HEK293 (cell line): Measurements from ENCODE around the gene FBXO28.

ENCODE experiments used
- CTCF ChIA-PET: fragments of 350-600 bp; formaldehyde crosslinking; extraction: SDS; loops from one replicate; lab custom pipeline; 2021; ENCODE audit warnings: antibody characterized with exemption; lab: Yijun Ruan, JAX
- POLR2A ChIA-PET: fragments of 300-600 bp; formaldehyde crosslinking; extraction: SDS; loops from one replicate; lab custom pipeline; 2020; ENCODE audit warnings: antibody characterized with exemption, inconsistent platforms; lab: Yijun Ruan, JAX
- H3K27ac ChIP-seq: fragments of 200-500 bp; sonication (Bioruptor generic); 2 replicates; pipeline ENCODE4 v1.5.1; 2014; ENCODE audit warnings: low read depth, low read length, control low read depth, inconsistent platforms; ENCODE audit errors: extremely low read depth
- H3K36me3 ChIP-seq, 2 experiments: fragments of 200-500 bp in 1 of 2; sonication (Bioruptor generic) in 1 of 2; 1 replicate in 1 of 2; 2 replicates in 1 of 2; pipeline ENCODE4 v1.5.1; 2014 to 2017; ENCODE audit warnings: inconsistent platforms in 2 of 2, low read length in 2 of 2; ENCODE audit not compliant: control insufficient read depth in 2 of 2, insufficient read depth in 1 of 2
- H3K4me1 ChIP-seq: fragments of 200-500 bp; sonication (Bioruptor generic); 2 replicates; pipeline ENCODE4 v1.5.1; 2014; ENCODE audit warnings: mild to moderate bottlenecking, low read length, inconsistent platforms; ENCODE audit not compliant: control insufficient read depth, insufficient read depth
- H3K4me3 ChIP-seq: 2 replicates; pipeline ENCODE4 v1.5.1; 2011; ENCODE audit warnings: low read depth, mild to moderate bottlenecking, control low read depth, low read length, moderate library complexity
- H3K9me3 ChIP-seq: fragments of 200-500 bp; sonication (Bioruptor generic); 2 replicates; pipeline ENCODE4 v1.5.1; 2014; ENCODE audit warnings: low read depth, low read length, inconsistent platforms; ENCODE audit not compliant: control insufficient read depth, insufficient read depth
- EGR2 ChIP-seq: fragments of 450-650 bp; formaldehyde crosslinking; IDR thresholded peaks from 2 replicates; pipeline ENCODE4 v1.5.1; 2016; ENCODE audit warnings: low read depth, missing biosample characterization, missing genetic modification characterization
- KLF16 ChIP-seq: fragments of 450-650 bp; formaldehyde crosslinking; IDR thresholded peaks from 2 replicates; pipeline ENCODE4 v1.5.1; 2017; ENCODE audit warnings: missing biosample characterization, missing genetic modification characterization
- ZFP69B ChIP-seq: fragments of 450-650 bp; formaldehyde crosslinking; IDR thresholded peaks from 2 replicates; pipeline ENCODE4 v1.5.1; 2016; ENCODE audit warnings: missing biosample characterization, missing genetic modification characterization
- ZNF10 ChIP-seq: fragments of 450-650 bp; formaldehyde crosslinking; IDR thresholded peaks from 2 replicates; pipeline ENCODE4 v1.5.1; 2017; ENCODE audit warnings: missing biosample characterization, missing genetic modification characterization
- ZNF121 ChIP-seq: fragments of 450-650 bp; formaldehyde crosslinking; IDR thresholded peaks from 2 replicates; pipeline ENCODE4 v1.5.1; 2016; ENCODE audit warnings: missing biosample characterization, missing genetic modification characterization
- ZNF146 ChIP-seq: fragments of 450-650 bp; formaldehyde crosslinking; IDR thresholded peaks from 2 replicates; pipeline ENCODE4 v1.5.1; 2016; ENCODE audit warnings: missing biosample characterization, missing genetic modification characterization
- ZNF24 ChIP-seq: fragments of 450-650 bp; formaldehyde crosslinking; IDR thresholded peaks from 2 replicates; pipeline ENCODE4 v1.5.1; 2016; ENCODE audit warnings: missing biosample characterization, missing genetic modification characterization
- ZNF521 ChIP-seq: fragments of 450-650 bp; formaldehyde crosslinking; IDR thresholded peaks from 2 replicates; pipeline ENCODE4 v1.5.1; 2017; ENCODE audit warnings: missing biosample characterization, mild to moderate bottlenecking, missing genetic modification characterization
- ZNF600 ChIP-seq: fragments of 450-650 bp; formaldehyde crosslinking; IDR thresholded peaks from 2 replicates; pipeline ENCODE4 v1.5.1; 2016; ENCODE audit warnings: missing biosample characterization, missing genetic modification characterization
- ZNF621 ChIP-seq: fragments of 450-650 bp; formaldehyde crosslinking; IDR thresholded peaks from 2 replicates; pipeline ENCODE4 v1.5.1; 2017; ENCODE audit warnings: missing biosample characterization, missing genetic modification characterization
- ZXDB ChIP-seq: fragments of 450-650 bp; formaldehyde crosslinking; IDR thresholded peaks from 2 replicates; pipeline ENCODE4 v1.5.1; 2016; ENCODE audit warnings: missing biosample characterization, missing genetic modification characterization
- TF ChIP-seq, protein P1 (sequence below): fragments of 450-650 bp; formaldehyde crosslinking; optimal IDR thresholded peaks from 2 replicates; pipeline ENCODE3; 2016; ENCODE audit warnings: missing biosample characterization, mild to moderate bottlenecking, missing genetic modification characterization
- TF ChIP-seq, protein P2 (sequence below): IDR thresholded peaks from 2 replicates; pipeline ENCODE4 v1.6.1; 2011; ENCODE audit warnings: mild to moderate bottlenecking, low read depth, low read length, borderline replicate concordance
- TF ChIP-seq, protein P3 (sequence below): fragments of 450-650 bp; IDR thresholded peaks from 2 replicates; pipeline ENCODE4 v1.5.1; 2018; ENCODE audit warnings: missing biosample characterization, missing genetic modification characterization
- TF ChIP-seq, protein P4 (sequence below): fragments of 450-650 bp; formaldehyde crosslinking; IDR thresholded peaks from 2 replicates; pipeline ENCODE4 v1.5.1; 2016; ENCODE audit warnings: missing biosample characterization, missing genetic modification characterization
- TF ChIP-seq, protein P5 (sequence below): fragments of 450-650 bp; formaldehyde crosslinking; IDR thresholded peaks from 2 replicates; pipeline ENCODE4 v1.5.1; 2016; ENCODE audit warnings: missing biosample characterization, missing genetic modification characterization
- TF ChIP-seq, protein P6 (sequence below): fragments of 450-650 bp; formaldehyde crosslinking; IDR thresholded peaks from 2 replicates; pipeline ENCODE4 v1.5.1; 2017; ENCODE audit warnings: missing biosample characterization, missing genetic modification characterization
- TF ChIP-seq, protein P7 (sequence below): fragments of 450-650 bp; formaldehyde crosslinking; IDR thresholded peaks from 2 replicates; pipeline ENCODE4 v1.5.1; 2017; ENCODE audit warnings: missing biosample characterization, missing genetic modification characterization
- TF ChIP-seq, protein P8 (sequence below): fragments of 450-650 bp; formaldehyde crosslinking; IDR thresholded peaks from 2 replicates; pipeline ENCODE4 v1.5.1; 2016; ENCODE audit warnings: missing biosample characterization, missing genetic modification characterization

The FBXO28 gene

DNA sequence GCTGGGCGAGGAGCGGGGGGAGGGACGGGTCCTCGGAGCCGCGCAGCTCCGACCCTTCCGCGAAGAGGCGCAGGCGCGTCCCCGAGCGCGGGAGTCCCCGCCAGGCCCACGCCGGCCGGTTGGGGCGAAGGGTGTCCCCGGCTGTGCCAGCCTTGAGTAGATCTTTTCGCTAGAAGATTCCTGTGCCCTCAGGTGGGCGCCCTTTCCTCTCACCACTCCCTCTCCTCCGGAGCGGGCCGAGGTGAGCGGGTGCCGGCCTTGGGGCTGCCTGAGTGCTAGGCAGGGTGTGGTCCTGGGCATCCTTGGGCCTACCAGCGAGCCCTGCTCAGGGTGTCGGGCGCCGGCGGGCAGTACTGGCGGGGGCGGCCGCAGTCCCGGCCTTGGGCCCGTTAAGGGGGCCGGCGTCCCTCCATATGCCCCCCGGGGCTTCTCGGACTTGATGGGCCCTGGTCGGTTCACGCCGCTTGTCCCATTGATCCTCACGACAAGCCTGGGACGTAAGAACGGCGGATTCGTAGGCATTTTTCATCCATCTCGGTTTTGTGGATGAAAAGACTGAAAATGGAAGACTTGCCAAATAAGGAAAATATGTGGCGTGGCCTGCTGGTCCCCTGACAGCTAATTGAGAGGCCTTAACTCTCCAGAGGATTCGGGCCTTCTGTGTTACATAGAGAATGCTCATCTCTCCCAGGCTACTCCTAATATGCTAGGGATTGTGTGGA, 69.8 kb downstream of the FBXO28 start (continued):
- TF ChIP-seq, protein P1, sequence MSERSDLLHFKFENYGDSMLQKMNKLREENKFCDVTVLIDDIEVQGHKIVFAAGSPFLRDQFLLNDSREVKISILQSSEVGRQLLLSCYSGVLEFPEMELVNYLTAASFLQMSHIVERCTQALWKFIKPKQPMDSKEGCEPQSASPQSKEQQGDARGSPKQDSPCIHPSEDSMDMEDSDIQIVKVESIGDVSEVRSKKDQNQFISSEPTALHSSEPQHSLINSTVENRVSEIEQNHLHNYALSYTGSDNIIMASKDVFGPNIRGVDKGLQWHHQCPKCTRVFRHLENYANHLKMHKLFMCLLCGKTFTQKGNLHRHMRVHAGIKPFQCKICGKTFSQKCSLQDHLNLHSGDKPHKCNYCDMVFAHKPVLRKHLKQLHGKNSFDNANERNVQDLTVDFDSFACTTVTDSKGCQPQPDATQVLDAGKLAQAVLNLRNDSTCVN (tag by site-specific recombination): peak; percentile 97
- TF ChIP-seq, protein P2, sequence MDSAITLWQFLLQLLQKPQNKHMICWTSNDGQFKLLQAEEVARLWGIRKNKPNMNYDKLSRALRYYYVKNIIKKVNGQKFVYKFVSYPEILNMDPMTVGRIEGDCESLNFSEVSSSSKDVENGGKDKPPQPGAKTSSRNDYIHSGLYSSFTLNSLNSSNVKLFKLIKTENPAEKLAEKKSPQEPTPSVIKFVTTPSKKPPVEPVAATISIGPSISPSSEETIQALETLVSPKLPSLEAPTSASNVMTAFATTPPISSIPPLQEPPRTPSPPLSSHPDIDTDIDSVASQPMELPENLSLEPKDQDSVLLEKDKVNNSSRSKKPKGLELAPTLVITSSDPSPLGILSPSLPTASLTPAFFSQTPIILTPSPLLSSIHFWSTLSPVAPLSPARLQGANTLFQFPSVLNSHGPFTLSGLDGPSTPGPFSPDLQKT: no peak
- peak; percentile 81 for TF ChIP-seq KLF16 (tag by site-specific recombination)
- peak; percentile 70 for TF ChIP-seq ZXDB (tag by site-specific recombination)
- 0 out of 2 replicates have a peak, but pooled peaks have one; percentile 11 for TF ChIP-seq ZNF24 (tag by site-specific recombination)
- peak; percentile 72; the same call in 1 of the 2 replicates for TF ChIP-seq ZFP69B

DNA sequence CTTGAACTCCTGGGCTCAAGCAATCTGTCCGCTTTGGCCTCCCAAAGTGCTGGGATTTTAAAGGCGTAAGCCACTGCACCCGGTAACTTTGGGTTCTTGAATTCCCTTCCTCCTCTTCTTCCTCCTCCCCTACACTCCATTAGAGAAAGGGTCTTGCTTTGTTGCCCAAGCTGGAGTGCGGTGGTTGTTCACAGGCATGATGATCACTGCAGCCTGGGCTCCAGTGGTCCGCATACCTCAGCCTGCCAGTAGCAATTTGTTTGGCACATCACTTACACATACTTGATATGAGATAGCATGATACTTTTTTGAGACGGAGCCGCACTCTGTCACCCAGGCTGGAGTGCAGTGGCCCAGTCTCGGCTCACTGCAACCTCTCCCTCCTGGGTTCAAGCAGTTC, 71.3 kb downstream of the FBXO28 start:
- peaks cover 3% of the 10 kb centered on the region; the same call in 1 of the 2 replicates for H3K4me1 ChIP-seq
- no peaks in the 10 kb centered on the region for H3K9me3 ChIP-seq
- H3K4me3 ChIP-seq: no peak overlapping the region
- CTCF ChIA-PET: interaction anchor here (0.6 to 1.7 kb wide), 3 partner anchors 11 to 49 kb away, joined by 4 read pairs; no protein-coding TSS in a partner anchor
- H3K27ac ChIP-seq: peak overlapping the region; percentile 32; the same call in 1 of the 2 replicates
- peaks cover 38 to 43% of the 10 kb centered on the region in 2 experiments for H3K36me3 ChIP-seq
- TF ChIP-seq, protein P3, sequence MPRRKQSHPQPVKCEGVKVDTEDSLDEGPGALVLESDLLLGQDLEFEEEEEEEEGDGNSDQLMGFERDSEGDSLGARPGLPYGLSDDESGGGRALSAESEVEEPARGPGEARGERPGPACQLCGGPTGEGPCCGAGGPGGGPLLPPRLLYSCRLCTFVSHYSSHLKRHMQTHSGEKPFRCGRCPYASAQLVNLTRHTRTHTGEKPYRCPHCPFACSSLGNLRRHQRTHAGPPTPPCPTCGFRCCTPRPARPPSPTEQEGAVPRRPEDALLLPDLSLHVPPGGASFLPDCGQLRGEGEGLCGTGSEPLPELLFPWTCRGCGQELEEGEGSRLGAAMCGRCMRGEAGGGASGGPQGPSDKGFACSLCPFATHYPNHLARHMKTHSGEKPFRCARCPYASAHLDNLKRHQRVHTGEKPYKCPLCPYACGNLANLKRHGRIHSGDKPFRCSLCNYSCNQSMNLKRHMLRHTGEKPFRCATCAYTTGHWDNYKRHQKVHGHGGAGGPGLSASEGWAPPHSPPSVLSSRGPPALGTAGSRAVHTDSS (tag by site-specific recombination): peak; percentile 74
- TF ChIP-seq, protein P4, sequence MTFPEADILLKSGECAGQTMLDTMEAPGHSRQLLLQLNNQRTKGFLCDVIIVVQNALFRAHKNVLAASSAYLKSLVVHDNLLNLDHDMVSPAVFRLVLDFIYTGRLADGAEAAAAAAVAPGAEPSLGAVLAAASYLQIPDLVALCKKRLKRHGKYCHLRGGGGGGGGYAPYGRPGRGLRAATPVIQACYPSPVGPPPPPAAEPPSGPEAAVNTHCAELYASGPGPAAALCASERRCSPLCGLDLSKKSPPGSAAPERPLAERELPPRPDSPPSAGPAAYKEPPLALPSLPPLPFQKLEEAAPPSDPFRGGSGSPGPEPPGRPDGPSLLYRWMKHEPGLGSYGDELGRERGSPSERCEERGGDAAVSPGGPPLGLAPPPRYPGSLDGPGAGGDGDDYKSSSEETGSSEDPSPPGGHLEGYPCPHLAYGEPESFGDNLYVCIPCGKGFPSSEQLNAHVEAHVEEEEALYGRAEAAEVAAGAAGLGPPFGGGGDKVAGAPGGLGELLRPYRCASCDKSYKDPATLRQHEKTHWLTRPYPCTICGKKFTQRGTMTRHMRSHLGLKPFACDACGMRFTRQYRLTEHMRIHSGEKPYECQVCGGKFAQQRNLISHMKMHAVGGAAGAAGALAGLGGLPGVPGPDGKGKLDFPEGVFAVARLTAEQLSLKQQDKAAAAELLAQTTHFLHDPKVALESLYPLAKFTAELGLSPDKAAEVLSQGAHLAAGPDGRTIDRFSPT: 0 out of 2 replicates have a peak, but pooled peaks have one; percentile 20
- TF ChIP-seq ZNF121 (tag by site-specific recombination) (peak; percentile 62; the same call in 1 of the 2 replicates), ZNF600 (tag by site-specific recombination) (peak; percentile 71), ZNF621 (tag by site-specific recombination) (no peak)
- TF ChIP-seq, protein P5, sequence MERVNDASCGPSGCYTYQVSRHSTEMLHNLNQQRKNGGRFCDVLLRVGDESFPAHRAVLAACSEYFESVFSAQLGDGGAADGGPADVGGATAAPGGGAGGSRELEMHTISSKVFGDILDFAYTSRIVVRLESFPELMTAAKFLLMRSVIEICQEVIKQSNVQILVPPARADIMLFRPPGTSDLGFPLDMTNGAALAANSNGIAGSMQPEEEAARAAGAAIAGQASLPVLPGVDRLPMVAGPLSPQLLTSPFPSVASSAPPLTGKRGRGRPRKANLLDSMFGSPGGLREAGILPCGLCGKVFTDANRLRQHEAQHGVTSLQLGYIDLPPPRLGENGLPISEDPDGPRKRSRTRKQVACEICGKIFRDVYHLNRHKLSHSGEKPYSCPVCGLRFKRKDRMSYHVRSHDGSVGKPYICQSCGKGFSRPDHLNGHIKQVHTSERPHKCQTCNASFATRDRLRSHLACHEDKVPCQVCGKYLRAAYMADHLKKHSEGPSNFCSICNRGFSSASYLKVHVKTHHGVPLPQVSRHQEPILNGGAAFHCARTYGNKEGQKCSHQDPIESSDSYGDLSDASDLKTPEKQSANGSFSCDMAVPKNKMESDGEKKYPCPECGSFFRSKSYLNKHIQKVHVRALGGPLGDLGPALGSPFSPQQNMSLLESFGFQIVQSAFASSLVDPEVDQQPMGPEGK (tag by site-specific recombination): no peak
- TF ChIP-seq, all 188 proteins: peak for 4
- POLR2A ChIA-PET: interaction anchor here (0.5 to 4.0 kb wide), 4 partner anchors 7 to 47 kb away, joined by 3 to 40 read pairs (median 4); no protein-coding TSS in a partner anchor

DNA sequence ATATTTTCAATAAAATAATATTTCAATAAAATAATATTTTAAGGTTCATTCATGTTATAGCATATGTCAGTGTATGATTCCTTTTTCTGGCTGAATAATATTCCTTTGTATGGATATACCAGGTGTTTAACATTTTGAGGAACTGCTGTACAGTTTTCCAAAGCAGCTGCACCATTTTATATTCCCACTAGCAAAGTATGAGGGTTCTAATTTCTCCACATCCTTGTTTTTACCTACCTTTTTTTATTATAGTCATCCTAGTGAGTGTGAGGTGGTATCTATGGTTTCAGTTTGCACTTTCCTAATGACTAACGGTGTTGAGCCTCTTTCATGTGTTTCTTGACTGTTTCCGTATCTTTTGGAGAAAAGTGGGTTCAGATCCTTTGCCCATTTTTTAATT, 74.4 kb downstream of the FBXO28 start:
- ChIA-PET CTCF (interaction anchor here (1.2 kb wide), 1 partner anchor 492 kb away, joined by 3 read pairs; no protein-coding TSS in a partner anchor), POLR2A (no interaction called here)
- peaks cover 3% of the 10 kb centered on the region; the same call in 1 of the 2 replicates for H3K4me1 ChIP-seq
- no peaks in the 10 kb centered on the region for H3K9me3 ChIP-seq
- H3K4me3 ChIP-seq: no peak overlapping the region
- no peak overlapping the region for H3K27ac ChIP-seq
- peaks cover 58 to 67% of the 10 kb centered on the region in 2 experiments for H3K36me3 ChIP-seq
- TF ChIP-seq, protein P6, sequence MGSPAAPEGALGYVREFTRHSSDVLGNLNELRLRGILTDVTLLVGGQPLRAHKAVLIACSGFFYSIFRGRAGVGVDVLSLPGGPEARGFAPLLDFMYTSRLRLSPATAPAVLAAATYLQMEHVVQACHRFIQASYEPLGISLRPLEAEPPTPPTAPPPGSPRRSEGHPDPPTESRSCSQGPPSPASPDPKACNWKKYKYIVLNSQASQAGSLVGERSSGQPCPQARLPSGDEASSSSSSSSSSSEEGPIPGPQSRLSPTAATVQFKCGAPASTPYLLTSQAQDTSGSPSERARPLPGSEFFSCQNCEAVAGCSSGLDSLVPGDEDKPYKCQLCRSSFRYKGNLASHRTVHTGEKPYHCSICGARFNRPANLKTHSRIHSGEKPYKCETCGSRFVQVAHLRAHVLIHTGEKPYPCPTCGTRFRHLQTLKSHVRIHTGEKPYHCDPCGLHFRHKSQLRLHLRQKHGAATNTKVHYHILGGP (tag by site-specific recombination): no peak
- no peak for TF ChIP-seq ZNF521
- no peak for TF ChIP-seq ZNF10 (tag by site-specific recombination)
- TF ChIP-seq EGR2 (tag by site-specific recombination): no peak
- TF ChIP-seq, protein P7, sequence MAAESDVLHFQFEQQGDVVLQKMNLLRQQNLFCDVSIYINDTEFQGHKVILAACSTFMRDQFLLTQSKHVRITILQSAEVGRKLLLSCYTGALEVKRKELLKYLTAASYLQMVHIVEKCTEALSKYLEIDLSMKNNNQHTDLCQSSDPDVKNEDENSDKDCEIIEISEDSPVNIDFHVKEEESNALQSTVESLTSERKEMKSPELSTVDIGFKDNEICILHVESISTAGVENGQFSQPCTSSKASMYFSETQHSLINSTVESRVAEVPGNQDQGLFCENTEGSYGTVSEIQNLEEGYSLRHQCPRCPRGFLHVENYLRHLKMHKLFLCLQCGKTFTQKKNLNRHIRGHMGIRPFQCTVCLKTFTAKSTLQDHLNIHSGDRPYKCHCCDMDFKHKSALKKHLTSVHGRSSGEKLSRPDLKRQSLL: no peak
- TF ChIP-seq, protein P8, sequence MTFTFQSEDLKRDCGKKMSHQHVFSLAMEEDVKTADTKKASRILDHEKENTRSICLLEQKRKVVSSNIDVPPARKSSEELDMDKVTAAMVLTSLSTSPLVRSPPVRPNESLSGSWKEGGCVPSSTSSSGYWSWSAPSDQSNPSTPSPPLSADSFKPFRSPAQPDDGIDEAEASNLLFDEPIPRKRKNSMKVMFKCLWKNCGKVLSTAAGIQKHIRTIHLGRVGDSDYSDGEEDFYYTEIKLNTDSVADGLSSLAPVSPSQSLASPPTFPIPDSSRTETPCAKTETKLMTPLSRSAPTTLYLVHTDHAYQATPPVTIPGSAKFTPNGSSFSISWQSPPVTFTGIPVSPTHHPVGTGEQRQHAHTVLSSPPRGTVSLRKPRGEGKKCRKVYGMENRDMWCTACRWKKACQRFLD (tag by site-specific recombination): no peak
- peak; percentile 97 for TF ChIP-seq ZNF146 (tag by site-specific recombination)
